Measurements from ENCODE around the gene MYO15A. TPM values are rescaled to one million over a fixed set of nuclear protein-coding genes. Genes with fewer than 3 reads are reported as not detected.
"Not testable (repeated sequence)": the region's sequence is repeated elsewhere in the genome, so short reads cannot be mapped to it uniquely, and the experiment has no call there.

Gene MYO15A
- total RNA-seq, 1 donor from 2014 or later, result 0.68 TPM

DNA sequence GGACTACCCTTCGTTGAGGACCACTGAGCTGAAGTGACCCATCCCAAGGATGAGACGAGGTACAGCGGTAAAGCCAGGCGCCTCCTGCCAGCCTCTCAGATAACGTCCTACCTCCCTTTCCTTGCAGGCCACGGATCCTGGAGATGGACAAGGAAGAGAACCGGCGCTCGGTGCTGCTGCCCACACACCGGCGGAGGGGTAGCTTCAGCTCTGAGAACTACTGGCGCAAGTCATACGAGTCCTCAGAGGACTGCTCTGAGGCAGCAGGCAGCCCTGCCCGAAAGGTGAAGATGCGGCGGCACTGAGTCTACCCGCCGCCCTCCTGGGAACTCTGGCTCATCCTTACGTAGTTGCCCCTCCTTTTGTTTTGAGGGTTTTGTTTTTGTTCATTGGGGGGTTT lies 99.5 kb downstream of the MYO15A start:
- intact Hi-C loops (cut with micrococcal nuclease), result no loop called here

DNA sequence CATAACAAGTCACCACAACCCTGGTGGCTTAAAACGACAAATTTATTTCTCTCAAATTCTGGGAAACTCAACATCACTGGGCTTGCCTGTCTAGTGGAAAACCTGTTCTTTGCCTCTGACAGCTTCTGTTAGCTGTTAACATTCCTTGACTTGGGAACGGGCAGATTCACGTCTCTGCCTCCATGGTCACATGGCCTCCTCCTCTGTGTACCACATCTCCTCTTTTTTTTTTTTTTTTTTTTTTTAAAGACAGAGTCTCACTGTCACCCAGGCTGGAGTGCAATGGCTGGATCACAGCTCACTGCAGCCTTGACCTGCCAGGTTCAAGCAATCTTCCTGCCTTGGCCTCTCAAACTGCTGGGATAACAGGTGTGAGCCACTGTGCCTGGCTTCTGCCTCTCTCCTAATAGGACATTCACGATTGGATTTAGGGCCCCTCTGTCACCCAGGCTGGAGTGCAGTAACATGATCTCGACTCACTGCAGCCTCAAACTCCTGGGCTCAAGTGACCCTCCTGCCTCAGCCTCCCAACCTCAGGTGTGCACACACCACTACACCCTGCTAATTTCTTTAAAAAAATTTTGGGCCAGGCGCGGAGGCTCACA lies 105.2 kb downstream of the MYO15A start:
- intact Hi-C loops (cut with micrococcal nuclease), result no loop called here

DNA sequence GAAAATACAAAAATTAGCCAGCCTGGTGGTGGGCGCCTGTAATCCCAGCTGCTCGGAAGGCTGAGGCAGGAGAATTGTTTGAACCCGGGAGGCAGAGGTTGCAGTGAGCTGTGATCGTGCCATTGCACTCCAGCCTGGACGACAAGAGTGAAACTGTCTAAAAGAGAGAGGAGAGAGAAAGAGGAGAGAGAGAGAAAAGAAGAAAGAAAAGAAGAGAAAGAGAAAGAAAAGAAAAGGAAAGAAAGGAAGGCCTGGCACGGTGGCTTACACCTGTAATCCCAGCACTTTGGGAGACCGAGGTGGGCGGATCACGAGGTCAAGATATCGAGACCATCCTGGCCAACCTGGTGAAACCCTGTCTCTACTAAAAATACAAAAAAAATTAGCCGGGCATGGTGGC lies 108.3 kb downstream of the MYO15A start:
- intact Hi-C loops (cut with micrococcal nuclease), result not testable (repeated sequence)

DNA sequence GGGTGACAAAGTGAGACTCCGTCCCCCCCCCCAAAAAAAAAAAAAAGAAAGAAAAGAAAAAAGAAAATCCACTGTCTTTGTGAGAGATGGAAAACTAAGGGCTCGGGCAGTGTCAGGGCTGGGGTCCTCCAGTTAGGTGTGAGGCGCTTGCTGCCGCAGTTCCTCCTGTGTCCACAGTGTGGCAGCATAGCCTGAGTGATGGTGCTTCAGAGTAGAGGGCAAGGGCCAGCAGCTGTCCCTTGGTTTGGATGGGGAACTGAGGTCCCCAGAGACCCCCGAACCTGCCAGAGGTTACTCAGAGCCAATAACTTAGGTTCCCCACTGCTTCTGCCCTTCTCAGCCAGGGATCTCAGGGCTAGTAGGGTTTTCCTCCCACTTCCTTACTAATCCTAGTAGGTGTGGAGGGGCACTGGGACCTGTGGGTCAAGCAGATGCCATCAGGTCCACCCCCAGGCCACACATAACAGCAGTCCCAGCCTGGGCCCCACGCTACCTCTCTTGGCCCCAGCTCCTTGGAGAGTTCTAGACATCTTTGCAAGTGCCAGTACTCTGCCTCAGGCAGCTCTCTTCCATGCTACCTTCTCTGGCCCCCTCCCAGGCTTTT lies 109.0 kb downstream of the MYO15A start:
- intact Hi-C loops (cut with micrococcal nuclease), result no loop called here

DNA sequence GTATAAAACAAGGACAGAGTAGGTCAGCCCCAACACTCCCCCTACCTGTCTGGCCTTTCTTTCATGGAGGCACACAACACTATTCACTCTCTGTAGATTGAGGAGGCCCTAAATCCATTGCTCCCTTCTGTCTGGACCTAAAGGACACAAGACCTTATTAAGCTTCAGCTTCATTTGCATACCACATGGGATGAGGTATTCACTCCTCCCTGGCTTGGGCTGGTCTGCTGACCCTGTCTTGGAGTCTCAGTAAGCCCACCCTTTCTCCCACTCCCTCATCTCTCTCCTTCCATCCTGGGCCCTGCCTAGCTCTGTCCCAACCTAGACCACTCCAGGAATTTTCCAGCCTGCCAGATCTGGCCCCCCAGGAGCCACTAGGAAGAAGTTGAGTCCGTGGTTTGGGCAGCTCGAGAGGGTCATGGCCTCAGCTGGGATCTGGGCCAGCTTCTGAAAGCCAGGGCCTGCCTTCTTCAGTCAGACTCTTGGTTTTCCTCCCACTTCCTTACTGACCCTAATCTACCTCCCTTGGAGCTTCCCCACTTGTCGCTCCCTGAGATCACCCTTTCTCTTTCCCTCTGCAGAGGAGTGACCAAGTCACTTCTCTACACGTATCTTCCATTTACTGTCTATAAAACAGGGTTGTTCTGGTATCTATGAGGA lies 110.3 kb downstream of the MYO15A start:
- intact Hi-C loops (cut with micrococcal nuclease), result no loop called here

DNA sequence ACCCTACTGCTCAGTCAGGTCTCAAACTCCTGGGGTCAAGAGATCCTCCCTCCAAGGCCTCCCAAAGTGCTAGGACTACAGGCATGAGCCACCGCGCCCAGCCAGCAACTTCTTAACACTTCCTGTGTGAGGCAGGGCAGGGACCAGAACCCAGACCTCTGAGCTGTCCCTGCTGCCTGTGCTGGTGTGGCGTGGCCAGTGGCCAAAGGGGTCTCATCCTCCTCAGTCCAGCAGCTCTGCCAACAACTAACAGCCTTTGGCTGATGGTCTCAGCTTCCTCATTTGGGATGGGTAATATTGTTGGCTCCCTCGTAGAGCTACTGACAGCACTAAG lies 115.5 kb downstream of the MYO15A start:
- intact Hi-C loops (cut with micrococcal nuclease), result loop anchor here (10.0 kb wide), 1 partner anchor 781 kb away; the partner anchor contains the start of gene FAM83G

DNA sequence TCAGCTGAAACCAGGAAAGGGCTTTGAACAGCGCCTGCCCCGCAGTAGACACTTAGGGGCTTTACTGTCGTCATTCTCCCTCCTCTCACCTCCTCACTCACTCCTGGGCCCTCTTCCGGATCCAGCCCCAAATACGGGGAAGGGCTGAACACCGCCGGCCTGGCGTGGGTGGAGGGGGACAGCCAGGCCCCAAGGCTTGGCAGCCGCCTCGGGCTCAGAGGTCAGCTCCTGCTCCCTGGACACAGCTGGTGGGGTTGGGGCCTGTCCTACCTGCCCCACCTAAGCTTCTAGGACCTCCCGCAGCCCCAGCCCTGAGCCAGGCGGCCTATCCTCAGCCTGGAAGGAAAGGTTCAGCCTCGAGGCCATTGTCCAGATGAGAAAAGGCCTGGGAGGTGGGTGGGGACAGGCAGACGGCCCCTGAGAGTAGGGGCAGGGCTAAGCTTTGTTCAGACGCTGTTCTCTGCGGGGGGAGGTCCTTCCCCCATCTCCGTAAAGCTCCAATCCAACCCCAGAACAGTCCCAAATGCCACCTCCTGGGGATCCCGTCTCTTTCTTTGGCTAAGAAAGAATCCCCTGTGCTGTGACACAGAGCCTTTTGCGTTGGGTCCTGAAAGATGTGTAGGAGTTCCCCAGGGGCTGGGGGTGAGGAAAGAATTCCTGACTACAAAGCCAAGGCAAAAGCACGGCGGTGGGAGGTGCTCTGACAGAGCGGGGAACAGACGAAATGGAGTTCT lies 116.0 kb downstream of the MYO15A start:
- intact Hi-C loops (cut with micrococcal nuclease), result loop anchor here (1.0 to 10.0 kb wide), 3 partner anchors 36 to 780 kb away; partner anchors contain the start of genes ALKBH5, FAM83G and MIEF2

DNA sequence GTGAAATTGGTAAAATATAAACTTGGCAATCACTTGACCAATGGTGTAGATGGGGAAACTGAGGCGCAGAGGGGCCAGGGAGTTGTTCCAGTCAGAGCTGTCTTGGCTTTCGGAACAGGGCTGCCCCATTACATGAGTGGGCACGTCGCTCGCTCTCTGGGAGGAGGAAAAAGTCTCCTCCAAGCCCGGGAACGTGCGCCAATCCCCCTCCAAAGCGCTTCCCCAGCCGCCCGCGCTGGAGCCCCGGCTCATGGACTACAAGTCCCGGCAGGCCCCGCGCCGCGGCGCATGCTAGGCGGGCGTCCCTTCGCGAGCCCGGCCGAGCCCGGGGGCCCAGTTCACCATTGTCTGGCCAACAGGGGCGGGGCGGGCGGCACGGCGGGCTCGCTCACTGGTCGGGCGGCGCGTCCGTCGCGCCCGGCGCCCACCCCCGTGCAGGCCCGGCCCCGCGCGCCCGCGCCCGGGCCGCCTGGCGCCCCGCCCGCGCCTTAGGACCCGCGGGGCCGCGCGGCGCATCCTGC lies 116.6 kb downstream of the MYO15A start, which contains the start of gene LLGL1:
Gene LLGL1 (plus strand): TSS at position 515 of the 521 bp plus-strand sequence. CDS start 48 bp downstream, outside the sequence.
- intact Hi-C loops (cut with micrococcal nuclease), result loop anchor here (1.0 to 10.0 kb wide), 3 partner anchors 35 to 780 kb away; partner anchors contain the start of genes ALKBH5, FAM83G and MIEF2

DNA sequence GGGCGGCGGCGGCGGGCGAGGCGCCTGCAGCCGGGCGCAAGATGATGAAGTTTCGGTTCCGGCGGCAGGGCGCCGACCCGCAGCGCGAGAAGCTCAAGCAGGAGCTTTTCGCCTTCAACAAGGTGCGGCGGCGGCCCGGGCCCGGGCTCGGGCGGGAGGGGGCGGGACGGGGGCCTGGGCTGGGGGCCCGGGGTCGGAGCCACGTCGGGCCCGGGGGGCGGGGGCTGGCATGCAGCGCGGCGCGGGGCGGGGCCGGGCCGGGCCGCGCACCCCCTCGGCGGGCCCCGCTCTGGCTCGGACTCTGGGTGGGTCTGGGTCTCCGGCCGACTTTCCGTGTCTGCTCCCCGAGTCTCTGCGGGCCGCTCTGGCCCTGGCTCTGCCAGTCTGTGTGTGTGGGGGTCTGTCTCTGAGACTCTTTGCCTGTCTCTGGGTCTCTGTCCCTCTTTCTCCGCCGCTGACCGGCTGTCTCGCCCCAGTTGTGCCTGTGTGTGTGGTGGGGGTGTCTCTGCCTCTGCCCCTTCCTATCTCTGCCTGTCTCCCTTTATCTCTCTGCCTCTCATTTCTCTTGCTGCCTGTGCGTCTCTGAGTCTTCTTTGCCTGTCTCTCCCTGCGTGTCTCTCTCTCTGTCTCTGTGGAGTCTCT lies 117.2 kb downstream of the MYO15A start:
- intact Hi-C loops (cut with micrococcal nuclease), result loop anchor here (1.0 to 10.0 kb wide), 3 partner anchors 35 to 779 kb away; partner anchors contain the start of genes ALKBH5, FAM83G and MIEF2

DNA sequence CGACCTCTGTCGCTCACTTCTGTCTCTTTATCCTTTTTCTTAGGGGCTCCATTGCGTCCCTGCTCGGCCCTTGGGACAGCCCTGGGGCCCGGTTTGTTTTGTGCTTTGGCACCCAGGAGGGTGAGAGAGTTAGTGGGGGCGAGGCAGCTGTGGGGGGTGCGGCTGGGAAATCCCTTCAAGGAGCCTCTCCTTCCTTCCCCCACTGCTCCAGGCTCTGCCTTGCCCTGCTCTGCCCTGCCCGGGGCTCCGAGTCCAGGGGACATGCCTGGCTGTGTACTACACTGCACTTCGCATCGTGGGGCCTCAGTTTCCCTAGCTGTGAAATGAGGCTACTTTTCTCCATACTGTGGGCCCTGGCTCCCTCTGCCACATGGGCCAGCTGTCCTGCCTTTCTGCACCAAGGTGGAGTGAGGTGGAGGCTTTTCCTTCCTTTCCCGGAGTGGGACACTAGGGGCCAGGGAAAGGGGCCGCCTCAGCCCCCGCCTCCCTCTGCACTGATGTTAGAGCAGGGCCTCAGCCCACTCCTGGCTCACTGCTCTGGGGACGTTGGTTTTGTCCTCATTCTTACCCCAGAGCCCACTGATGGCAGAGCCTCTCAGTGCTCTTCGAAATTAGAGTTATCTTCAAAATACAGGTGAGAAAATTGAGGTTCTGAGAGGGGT lies 117.9 kb downstream of the MYO15A start:
- intact Hi-C loops (cut with micrococcal nuclease), result loop anchor here (10.0 kb wide), 1 partner anchor 778 kb away; the partner anchor contains the start of gene FAM83G

DNA sequence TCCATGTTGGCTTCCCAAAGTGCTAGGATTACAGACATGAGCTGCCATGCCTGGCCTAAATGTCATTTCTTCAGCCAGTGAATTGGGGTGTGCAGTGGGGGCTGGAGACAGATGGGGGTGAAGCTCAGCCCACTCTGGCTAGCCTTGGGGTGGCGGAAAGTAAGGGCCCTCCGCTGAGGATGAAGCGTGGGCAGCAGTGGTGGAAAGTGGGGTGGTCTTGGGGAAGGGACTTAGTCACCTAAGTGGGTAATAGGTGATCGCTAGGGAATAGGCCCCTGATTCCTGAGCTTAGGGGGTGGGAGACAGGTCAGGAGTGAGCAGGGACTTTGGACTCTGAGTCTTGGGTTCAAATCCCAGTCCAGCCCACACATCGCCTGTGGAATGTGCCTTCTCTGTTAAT lies 119.1 kb downstream of the MYO15A start:
- intact Hi-C loops (cut with micrococcal nuclease), result loop anchor here (10.0 kb wide), 1 partner anchor 777 kb away; the partner anchor contains the start of gene FAM83G

DNA sequence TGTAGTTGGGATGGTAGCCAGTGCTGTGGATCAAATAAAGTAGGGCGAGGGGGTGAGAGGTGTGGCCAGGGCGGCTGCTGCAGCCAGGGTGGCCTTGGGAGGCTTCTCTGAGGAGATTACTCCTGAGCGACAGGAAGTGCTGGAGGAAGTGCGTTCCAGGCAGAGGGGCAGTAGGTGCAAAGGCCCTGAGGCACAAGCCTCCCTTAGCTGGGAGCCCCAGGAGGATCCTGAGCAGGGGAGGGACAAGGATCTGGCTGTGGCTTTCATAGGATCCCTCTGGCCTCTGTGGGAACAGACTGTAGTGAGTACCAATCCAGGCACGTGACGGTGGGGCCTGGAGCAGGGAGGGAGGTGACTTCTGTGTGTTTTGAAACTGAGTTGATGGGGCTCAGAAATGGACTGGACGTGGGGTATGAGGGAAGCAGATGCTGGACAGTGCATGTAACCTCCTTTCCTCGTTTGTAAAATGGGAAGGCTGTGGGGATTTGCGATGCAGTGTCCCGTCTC lies 119.7 kb downstream of the MYO15A start:
- intact Hi-C loops (cut with micrococcal nuclease), result loop anchor here (10.0 kb wide), 1 partner anchor 777 kb away; the partner anchor contains the start of gene FAM83G

DNA sequence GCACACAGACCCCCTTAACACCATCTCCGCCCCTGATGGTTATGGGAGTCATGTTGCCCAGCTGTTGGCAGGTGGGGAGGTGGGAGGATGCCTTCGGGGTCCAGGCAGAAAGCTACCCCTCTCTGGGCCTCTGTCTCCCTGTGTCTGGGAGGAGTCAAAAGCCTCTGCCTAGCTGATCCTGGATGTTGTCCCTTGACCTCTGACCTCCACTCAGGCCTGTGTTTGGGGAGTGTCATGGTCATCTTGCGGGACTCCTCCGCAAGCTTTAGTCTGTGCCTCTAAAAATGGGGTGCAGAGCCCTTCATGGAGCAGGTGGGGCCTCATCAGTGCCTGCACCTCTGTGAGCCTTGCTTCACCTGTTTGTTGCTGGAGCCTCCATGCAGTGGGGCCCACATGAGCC lies 120.7 kb downstream of the MYO15A start:
- intact Hi-C loops (cut with micrococcal nuclease), result loop anchor here (10.0 kb wide), 1 partner anchor 776 kb away; the partner anchor contains the start of gene FAM83G

Other genes with a start within 250 kb of the MYO15A start
- 25.2 and 27.9 TPM in 2 replicates for gene TOM1L2, start 136.4 kb upstream of the MYO15A start, total RNA-seq
- not detected in 2 replicates for gene DRC3, start 135.9 kb upstream of the MYO15A start, total RNA-seq
- gene ATPAF2, start 69.6 kb upstream of the MYO15A start, total RNA-seq, result 27.7 and 30.8 TPM in 2 replicates
- 9.4 and 9.7 TPM in 2 replicates for gene GID4, start 69.3 kb upstream of the MYO15A start, total RNA-seq
- gene DRG2, start 20.8 kb upstream of the MYO15A start, total RNA-seq, result 58.1 and 67.0 TPM in 2 replicates
- gene ALKBH5, start 75.1 kb downstream of the MYO15A start, total RNA-seq, result 99.2 and 102 TPM in 2 replicates
- 21.6 and 22.4 TPM in 2 replicates for gene LLGL1, start 116.9 kb downstream of the MYO15A start, total RNA-seq
- 272 and 274 TPM in 2 replicates for gene FLII, start 150.0 kb downstream of the MYO15A start, total RNA-seq
- 5.5 and 6.2 TPM in 2 replicates for gene MIEF2, start 151.9 kb downstream of the MYO15A start, total RNA-seq
- gene TOP3A, start 206.2 kb downstream of the MYO15A start, total RNA-seq, result 69.4 and 80.6 TPM in 2 replicates
- gene SMCR8, start 206.5 kb downstream of the MYO15A start, total RNA-seq, result 25.5 and 25.6 TPM in 2 replicates

Measured in T-helper 2 cell treated with Interferon-gamma antibody and Interleukin-4, amounts not matched to agents 100 ng/mL and 5 ng/mL, for 36 hours (primary cell).